ENCODE measurements around the gene FOSL2.

The FOSL2 gene

GRCh38 chr2:28452534-28453081 lies 60.0 kb downstream of the FOSL2 start:
- DNase-seq: no peak

GRCh38 chr2:28453396-28453795 lies 60.7 kb downstream of the FOSL2 start:
- no peak for DNase-seq

GRCh38 chr2:28454016-28454930 lies 61.6 kb downstream of the FOSL2 start:
- no peak for DNase-seq

- no peak for DNase-seq
Measured at GRCh38 chr2:28457237-28457636, 64.6 kb downstream of the FOSL2 start.

GRCh38 chr2:28461056-28461455 lies 68.4 kb downstream of the FOSL2 start:
- no peak for DNase-seq

GRCh38 chr2:28462122-28462521 lies 69.5 kb downstream of the FOSL2 start:
- DNase-seq: no peak

GRCh38 chr2:28463211-28463816 lies 70.7 kb downstream of the FOSL2 start:
- DNase-seq: no peak

- DNase-seq: no peak
Measured at GRCh38 chr2:28463893-28464292, 71.2 kb downstream of the FOSL2 start.

- no peak for DNase-seq
Measured at GRCh38 chr2:28465148-28465885, 72.7 kb downstream of the FOSL2 start.

Measured in cerebellar nuclear complex (tissue), 1 donor.